Mesothelial cell of epicardium (in vitro differentiated cells): ENCODE results near the gene SPDEF. TPM values are rescaled to one million over a fixed set of nuclear protein-coding genes. Genes with fewer than 3 reads are reported as not detected.

Experiments
- DNase-seq, 2 experiments: peaks; one replicate each; pipeline ENCODE4 v3.0.0; 2021; ENCODE audit warnings: low spot score in 2 of 2; ENCODE audit not compliant: unreplicated experiment in 2 of 2
- H3K27ac Mint-ChIP-seq: 2 replicates; pipeline ENCODE4 v1.8.0; 2021; ENCODE audit warnings: mixed read lengths
- H3K27me3 Mint-ChIP-seq: 2 replicates; pipeline ENCODE4 v1.8.0; 2021; ENCODE audit warnings: low read depth, mixed read lengths
- H3K36me3 Mint-ChIP-seq: 2 replicates; pipeline ENCODE4 v1.8.0; 2021; ENCODE audit warnings: mixed read lengths
- H3K4me1 Mint-ChIP-seq: 2 replicates; pipeline ENCODE4 v1.8.0; 2021; ENCODE audit warnings: mixed read lengths
- H3K4me3 Mint-ChIP-seq: 2 replicates; pipeline ENCODE4 v1.8.0; 2021; ENCODE audit warnings: mild to moderate bottlenecking, moderate library complexity, mixed read lengths
- H3K9me3 Mint-ChIP-seq: 2 replicates; pipeline ENCODE4 v1.8.0; 2021; ENCODE audit warnings: mixed read lengths
- CTCF ChIP-seq: fragments of 200-600 bp; sonication (generic); IDR thresholded peaks from one replicate; pipeline ENCODE4 v1.5.0; 2021; ENCODE audit warnings: antibody characterized with exemption; ENCODE audit not compliant: unreplicated experiment
- total RNA-seq: library from RNA; stranded (reverse); gene quantifications from 3 replicates; pipeline ENCODE4 v1.2.1, GENCODE V29; 2021

Gene SPDEF
- total RNA-seq, 1 donor from 2014 or later = 0.34 TPM

GRCh38 chr6:34528996-34529664 is 27.0 kb downstream of the SPDEF start:
- DNase-seq = no peak
- Mint-ChIP-seq H3K9me3 (no peaks in the 10 kb centered on the region), H3K4me1 (peaks cover 9% of the 10 kb centered on the region), H3K27ac (no peak overlapping the region), H3K27me3 (peaks cover 8% of the 10 kb centered on the region), H3K36me3 (no peaks in the 10 kb centered on the region), H3K4me3 (no peak overlapping the region)
- TF ChIP-seq CTCF = no peak

GRCh38 chr6:34527751-34528670 is 28.1 kb downstream of the SPDEF start:
- Mint-ChIP-seq H3K36me3 (no peaks in the 10 kb centered on the region), H3K4me3 (no peak overlapping the region), H3K27ac (no peak overlapping the region), H3K27me3 (peaks cover 8% of the 10 kb centered on the region), H3K9me3 (no peaks in the 10 kb centered on the region), H3K4me1 (peaks cover 9% of the 10 kb centered on the region)
- TF ChIP-seq CTCF = no peak
- no peak for DNase-seq

GRCh38 chr6:34526992-34527728 is 29.0 kb downstream of the SPDEF start:
- peak; percentile 91 to 96 for DNase-seq
- peak overlapping the region; percentile 16 for H3K27ac Mint-ChIP-seq
- peak overlapping the region; percentile 59 for H3K4me3 Mint-ChIP-seq
- no peaks in the 10 kb centered on the region for H3K36me3 Mint-ChIP-seq
- peak; percentile 77 for TF ChIP-seq CTCF
- H3K4me1 Mint-ChIP-seq = peaks cover 9% of the 10 kb centered on the region
- H3K27me3 Mint-ChIP-seq = peaks cover 8% of the 10 kb centered on the region
- H3K9me3 Mint-ChIP-seq = no peaks in the 10 kb centered on the region

GRCh38 chr6:34526241-34526972 is 29.7 kb downstream of the SPDEF start:
- TF ChIP-seq CTCF = no peak
- peak overlapping the region; percentile 59 for H3K4me3 Mint-ChIP-seq
- H3K27me3 Mint-ChIP-seq = peaks cover 8% of the 10 kb centered on the region
- no peak overlapping the region for H3K27ac Mint-ChIP-seq
- H3K36me3 Mint-ChIP-seq = no peaks in the 10 kb centered on the region
- no peaks in the 10 kb centered on the region for H3K9me3 Mint-ChIP-seq
- no peak for DNase-seq
- peaks cover 9% of the 10 kb centered on the region for H3K4me1 Mint-ChIP-seq
